Coronary artery (tissue), 2 donors: ENCODE results near the gene RPL37.
"Not testable (repeated sequence)": the region's sequence is repeated elsewhere in the genome, so short reads cannot be mapped to it uniquely, and the experiment has no call there.

Experiments
- DNase-seq: peaks from one replicate; pipeline ENCODE4 v3.0.0-alpha.2; 2017; ENCODE audit warnings: low spot score
- H3K27ac ChIP-seq, 2 donors: fragments of 200-600 bp; sonication (generic); one replicate each; pipeline ENCODE4 v1.5.1; 2016 to 2019
- H3K4me3 ChIP-seq: fragments of 200-600 bp; sonication (generic); 2 replicates; pipeline ENCODE4 v1.5.1; 2016; ENCODE audit warnings: mild to moderate bottlenecking, moderate library complexity
- TF ChIP-seq, protein P1 (sequence below): fragments of 200-600 bp; sonication (generic); IDR thresholded peaks from one replicate; pipeline ENCODE4 v1.5.1; 2019; ENCODE audit warnings: antibody characterized with exemption

RPL37 gene

DNA sequence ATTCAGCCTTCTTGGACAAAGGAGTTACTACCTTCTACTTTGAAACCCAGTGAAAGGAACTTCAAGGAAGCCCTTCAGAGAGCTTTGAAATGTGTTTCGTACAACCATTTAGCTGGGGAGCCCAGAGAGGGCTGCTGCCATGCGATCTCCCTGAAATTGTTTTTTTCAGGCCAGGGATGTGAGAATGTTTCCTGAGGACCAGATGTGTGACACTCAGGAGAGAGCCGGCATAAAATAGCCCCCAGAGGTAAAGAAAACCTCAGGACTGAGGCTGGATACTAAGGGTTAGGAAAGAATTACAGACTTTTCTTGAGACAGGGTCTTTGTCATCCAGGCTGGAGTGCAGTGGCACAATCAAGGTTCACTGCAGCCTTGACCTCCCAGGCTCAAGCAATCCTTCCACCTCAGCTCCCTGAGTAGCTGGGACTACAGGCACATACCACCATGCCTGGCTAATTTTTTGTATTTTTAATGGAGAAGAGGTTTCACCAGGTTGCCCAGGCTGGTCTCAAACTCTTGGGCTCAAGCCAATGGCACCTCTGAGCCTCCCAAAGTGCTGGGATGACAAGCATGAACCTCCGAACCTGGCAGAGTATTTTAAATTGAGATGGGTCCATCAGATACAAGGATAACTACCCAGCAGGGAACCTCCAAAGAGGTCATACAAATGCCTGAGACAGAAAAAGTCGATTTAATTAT lies 8.4 kb downstream of the RPL37 start:
- no peak for DNase-seq
- Histone ChIP-seq H3K27ac (no peak overlapping the region), H3K4me3 (no peak overlapping the region)
- TF ChIP-seq, protein P1, sequence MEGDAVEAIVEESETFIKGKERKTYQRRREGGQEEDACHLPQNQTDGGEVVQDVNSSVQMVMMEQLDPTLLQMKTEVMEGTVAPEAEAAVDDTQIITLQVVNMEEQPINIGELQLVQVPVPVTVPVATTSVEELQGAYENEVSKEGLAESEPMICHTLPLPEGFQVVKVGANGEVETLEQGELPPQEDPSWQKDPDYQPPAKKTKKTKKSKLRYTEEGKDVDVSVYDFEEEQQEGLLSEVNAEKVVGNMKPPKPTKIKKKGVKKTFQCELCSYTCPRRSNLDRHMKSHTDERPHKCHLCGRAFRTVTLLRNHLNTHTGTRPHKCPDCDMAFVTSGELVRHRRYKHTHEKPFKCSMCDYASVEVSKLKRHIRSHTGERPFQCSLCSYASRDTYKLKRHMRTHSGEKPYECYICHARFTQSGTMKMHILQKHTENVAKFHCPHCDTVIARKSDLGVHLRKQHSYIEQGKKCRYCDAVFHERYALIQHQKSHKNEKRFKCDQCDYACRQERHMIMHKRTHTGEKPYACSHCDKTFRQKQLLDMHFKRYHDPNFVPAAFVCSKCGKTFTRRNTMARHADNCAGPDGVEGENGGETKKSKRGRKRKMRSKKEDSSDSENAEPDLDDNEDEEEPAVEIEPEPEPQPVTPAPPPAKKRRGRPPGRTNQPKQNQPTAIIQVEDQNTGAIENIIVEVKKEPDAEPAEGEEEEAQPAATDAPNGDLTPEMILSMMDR = no peak

GRCh38 chr5:40825461-40826043 lies 9.5 kb downstream of the RPL37 start:
- DNase-seq, H3K4me3 ChIP-seq, H3K27ac ChIP-seq: not testable (repeated sequence)

DNA sequence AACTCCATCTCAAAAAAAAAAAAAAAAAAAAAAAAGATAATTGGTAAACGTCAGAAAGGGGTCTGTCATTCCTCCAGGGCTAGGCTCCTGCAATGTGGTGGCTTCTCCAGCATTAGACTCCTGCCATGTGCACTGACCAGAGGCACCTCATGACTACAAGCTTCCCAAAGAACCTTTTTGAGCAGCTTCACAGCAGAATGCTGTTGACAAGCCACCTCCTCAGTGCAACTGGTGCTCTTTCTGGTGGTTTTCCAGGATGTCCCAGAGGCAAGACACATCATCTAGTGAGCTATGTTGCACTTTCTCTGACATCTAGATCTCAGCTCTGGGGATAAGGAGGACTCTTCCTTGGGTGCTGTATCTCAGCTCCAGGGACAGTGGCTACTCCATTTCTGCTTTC lies 11.6 kb downstream of the RPL37 start:
- H3K4me3 ChIP-seq = no peak overlapping the region
- TF ChIP-seq, protein P1 = no peak
- DNase-seq = no peak
- H3K27ac ChIP-seq = no peak overlapping the region

DNA sequence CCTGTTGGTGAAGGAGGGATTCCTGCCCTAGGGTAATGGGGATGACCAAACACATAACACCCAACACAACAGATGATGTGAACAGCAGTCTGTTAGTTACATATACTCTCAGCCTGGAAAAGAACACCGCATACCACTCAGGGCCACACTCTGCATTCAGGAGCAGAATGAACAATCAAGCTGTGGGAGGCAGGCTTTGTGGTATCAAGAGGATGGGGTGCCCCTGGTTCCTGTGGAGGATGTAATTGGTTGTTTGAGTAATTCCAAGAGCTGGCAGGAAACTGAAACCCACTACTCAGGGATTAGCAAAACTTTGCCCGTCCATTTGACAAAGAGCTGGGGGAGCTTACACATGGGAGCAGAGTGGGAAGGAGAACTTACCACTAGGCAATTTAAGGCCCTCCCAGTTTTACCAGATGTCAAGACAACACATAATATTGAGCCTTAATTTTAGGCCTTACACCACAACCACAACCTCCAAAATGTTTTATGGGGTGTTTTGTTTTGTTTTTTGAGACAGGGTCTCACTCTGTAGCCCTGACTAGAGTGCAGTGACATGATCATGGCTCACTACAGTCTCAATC lies 21.2 kb downstream of the RPL37 start:
- DNase-seq = no peak
- Histone ChIP-seq H3K27ac (no peak overlapping the region), H3K4me3 (no peak overlapping the region)
- TF ChIP-seq, protein P1 = no peak

- TF ChIP-seq, protein P1 = no peak
- DNase-seq = no peak
- Histone ChIP-seq H3K27ac (no peak overlapping the region), H3K4me3 (no peak overlapping the region)
These were observed 22.9 kb downstream of the RPL37 start for GRCh38 chr5:40812125-40812524.

GRCh38 chr5:40801771-40802562 lies 33.1 kb downstream of the RPL37 start:
- Histone ChIP-seq H3K27ac (no peak overlapping the region), H3K4me3 (no peak overlapping the region)
- TF ChIP-seq, protein P1 = no peak
- no peak for DNase-seq

DNA sequence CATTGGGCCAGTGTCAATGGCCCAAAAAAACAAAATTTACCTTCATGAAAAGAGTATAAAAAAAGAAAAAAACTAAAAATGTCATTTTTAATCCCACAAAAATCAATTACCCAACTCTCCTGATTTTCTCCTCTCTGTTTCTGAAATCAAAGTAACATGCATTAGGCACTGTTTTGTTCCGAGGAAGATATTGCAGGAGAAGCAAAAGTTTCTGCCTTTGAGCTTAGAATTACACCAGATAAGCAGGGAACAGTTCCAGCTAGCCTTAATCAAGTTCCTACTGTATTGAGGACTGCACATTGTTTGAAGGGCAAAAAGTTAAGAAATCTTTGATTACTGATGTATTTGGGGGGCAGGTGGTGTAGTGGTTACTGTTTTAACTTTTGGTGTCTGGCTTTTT lies 35.8 kb downstream of the RPL37 start:
- DNase-seq = no peak
- TF ChIP-seq, protein P1 = no peak
- Histone ChIP-seq H3K4me3 (peak overlapping the region; percentile 99), H3K27ac (no peak overlapping the region)
